ENCODE measurements around the gene MIOX.

MIOX gene

GRCh38 chr22:50502628-50503474, 16.2 kb downstream of the MIOX start:
- POLR2A ChIA-PET, result interaction anchor here (0.8 to 3.3 kb wide), 2 partner anchors 20 to 23 kb away, joined by 3 to 12 read pairs; partner anchors contain the start of gene SCO2

GRCh38 chr22:50503475-50504145, 17.0 kb downstream of the MIOX start:
- TF ChIP-seq CTCF (tag by site-specific recombination; IDR thresholded peaks at IDR 0.05) (0 out of 2 replicates have a peak, but pooled peaks have one; percentile 24), HOXD13 (CRISPR knock-in tag; IDR thresholded peaks at IDR 0.05; ENCODE audit: borderline replicate concordance) (no peak)
- Histone ChIP-seq H3K4me1 (ENCODE audit: control insufficient read depth, insufficient read depth, low read length) (peaks cover 3% of the 10 kb centered on the region), H3K27ac (ENCODE audit: extremely low read depth, low read depth, low read length) (no peak overlapping the region), H3K9me3 (ENCODE audit: control insufficient read depth, insufficient read depth, low read depth, low read length) (no peaks in the 10 kb centered on the region), H3K36me3 (ENCODE audit: control insufficient read depth in 2 of 2, insufficient read depth in 1 of 2, low read length in 2 of 2) (peaks cover 0 to 37% of the 10 kb centered on the region in 2 experiments; a peak in 1 of 3 replicates), H3K4me3 (ENCODE audit: low read depth, low read length) (no peak overlapping the region)
- ChIA-PET POLR2A (interaction anchor here (3.3 kb wide), 1 partner anchor 22 kb away, joined by 12 read pairs; the partner anchor contains the start of gene SCO2), CTCF (no interaction called here)

More at GRCh38 chr22:50502628-50503474, 16.2 kb downstream of the MIOX start:
- TF ChIP-seq TSHZ1 (tag by site-specific recombination; IDR thresholded peaks at IDR 0.05; ENCODE audit: borderline replicate concordance), result no peak
- TF ChIP-seq ZSCAN30 (tag by site-specific recombination; IDR thresholded peaks at IDR 0.05), result no peak
- no peak for TF ChIP-seq TRIM28 (IDR thresholded peaks at IDR 0.05; ENCODE audit: borderline replicate concordance, low read length)
- no peak for TF ChIP-seq ZSCAN16 (tag by site-specific recombination; IDR thresholded peaks at IDR 0.05)
- no peak for TF ChIP-seq KLF16 (tag by site-specific recombination; IDR thresholded peaks at IDR 0.05)
- no peak for TF ChIP-seq ZNF311 (tag by site-specific recombination; IDR thresholded peaks at IDR 0.05; ENCODE audit: borderline replicate concordance)
- TF ChIP-seq ZSCAN23 (tag by site-specific recombination; IDR thresholded peaks at IDR 0.05), result no peak
- no peak for TF ChIP-seq ZNF837 (tag by site-specific recombination; IDR thresholded peaks at IDR 0.05)
- no peak for TF ChIP-seq MEIS1 (CRISPR knock-in tag; IDR thresholded peaks at IDR 0.05; ENCODE audit: borderline replicate concordance)
- no peaks in the 10 kb centered on the region for H3K9me3 ChIP-seq (ENCODE audit: control insufficient read depth, insufficient read depth, low read depth, low read length)
- peaks cover 0 to 37% of the 10 kb centered on the region in 2 experiments; a peak in 1 of 3 replicates for H3K36me3 ChIP-seq (ENCODE audit: control insufficient read depth in 2 of 2, insufficient read depth in 1 of 2, low read length in 2 of 2)
- no peak overlapping the region for H3K4me3 ChIP-seq (ENCODE audit: low read depth, low read length)
- H3K4me1 ChIP-seq (ENCODE audit: control insufficient read depth, insufficient read depth, low read length), result peaks cover 3% of the 10 kb centered on the region
- no peak overlapping the region for H3K27ac ChIP-seq (ENCODE audit: extremely low read depth, low read depth, low read length)
- CTCF ChIA-PET, result interaction anchor here (0.6 to 1.1 kb wide), 2 partner anchors 23 to 64 kb away, joined by 3 to 5 read pairs; partner anchors contain the start of gene SCO2

- CTCF ChIA-PET, result no interaction called here
- TF ChIP-seq ZNF558 (tag by site-specific recombination; IDR thresholded peaks at IDR 0.05) (no peak), ZNF37A (tag by site-specific recombination; IDR thresholded peaks at IDR 0.05) (no peak), ZNF692 (tag by site-specific recombination; IDR thresholded peaks at IDR 0.05) (peak; percentile 35; the same call in 1 of the 2 replicates), ZNF423 (tag by site-specific recombination; IDR thresholded peaks at IDR 0.05) (no peak), ZNF555 (tag by site-specific recombination; conservative IDR thresholded peaks at IDR 0.05) (no peak), ZFP69B (tag by site-specific recombination; IDR thresholded peaks at IDR 0.05) (peak; percentile 44; the same call in 1 of the 2 replicates), ZNF132 (tag by site-specific recombination; IDR thresholded peaks at IDR 0.05; ENCODE audit: borderline replicate concordance) (no peak), ZNF571 (tag by site-specific recombination; IDR thresholded peaks at IDR 0.05) (no peak), EGR2 (tag by site-specific recombination; IDR thresholded peaks at IDR 0.05; ENCODE audit: low read depth) (peak; percentile 45; the same call in 1 of the 2 replicates), ZNF530 (tag by site-specific recombination; IDR thresholded peaks at IDR 0.05; ENCODE audit: low read depth) (no peak), KLF1 (tag by site-specific recombination; IDR thresholded peaks at IDR 0.05) (peak; percentile 79)
Measured at GRCh38 chr22:50504369-50505211, 17.9 kb downstream of the MIOX start.

More at GRCh38 chr22:50504369-50505211, 17.9 kb downstream of the MIOX start:
- H3K27ac ChIP-seq (ENCODE audit: extremely low read depth, low read depth, low read length), result no peak overlapping the region
- no peaks in the 10 kb centered on the region for H3K9me3 ChIP-seq (ENCODE audit: control insufficient read depth, insufficient read depth, low read depth, low read length)
- POLR2A ChIA-PET, result no interaction called here
- H3K4me1 ChIP-seq (ENCODE audit: control insufficient read depth, insufficient read depth, low read length), result peaks cover 8% of the 10 kb centered on the region
- H3K4me3 ChIP-seq (ENCODE audit: low read depth, low read length), result no peak overlapping the region
- peaks cover 0 to 37% of the 10 kb centered on the region in 2 experiments; a peak in 1 of 3 replicates for H3K36me3 ChIP-seq (ENCODE audit: control insufficient read depth in 2 of 2, insufficient read depth in 1 of 2, low read length in 2 of 2)

Measured in HEK293 (cell line).